H1 (cell line): ENCODE data around the gene UBE2E2. TPM values are rescaled to one million over a fixed set of nuclear protein-coding genes. Genes with fewer than 3 reads are reported as not detected.
"Not testable (repeated sequence)": the region's sequence is repeated elsewhere in the genome, so short reads cannot be mapped to it uniquely, and the experiment has no call there.

ENCODE experiments used
- CTCF ChIA-PET: fragments of 300-600 bp; sonication (Branson Sonifier 250); formaldehyde crosslinking; loops from one replicate; lab custom pipeline; 2021; ENCODE audit not compliant: partially characterized antibody; lab: Charles Lee
- POLR2A ChIA-PET: fragments of 300-600 bp; sonication (Branson Sonifier 250); formaldehyde crosslinking; loops from one replicate; lab custom pipeline; 2021; ENCODE audit warnings: inconsistent platforms; ENCODE audit not compliant: partially characterized antibody; lab: Charles Lee
- DNase-seq, 2 experiments: peaks; one replicate each; pipeline versions ENCODE4 v3.0.0 to v3.0.0-alpha.2; 2010 to 2022; ENCODE audit warnings: low spot score in 2 of 2, low read depth in 1 of 2, mixed read lengths in 1 of 2
- FAIRE-seq: peaks from 2 replicates; lab custom pipeline; 2011; peaks lifted over from hg19 to GRCh38; lab: Jason Lieb, UNC
- H2AFZ ChIP-seq: 2 replicates; pipeline ENCODE4 v1.8.1; 2012; ENCODE audit warnings: low read length, inconsistent platforms
- H2AK5ac ChIP-seq: 2 replicates; pipeline ENCODE4 v1.6.1; 2013; ENCODE audit warnings: low read depth, low read length
- H2BK120ac ChIP-seq: replicated peaks from 2 replicates; pipeline ENCODE3; 2013; ENCODE audit warnings: low read depth, low read length, inconsistent platforms
- H2BK12ac ChIP-seq: 2 replicates; pipeline ENCODE4 v1.6.1; 2013; ENCODE audit warnings: low read depth, low read length
- H2BK15ac ChIP-seq: 2 replicates; pipeline ENCODE4 v1.6.1; 2013; ENCODE audit warnings: low read length
- H2BK20ac ChIP-seq: 2 replicates; pipeline ENCODE4 v1.6.1; 2013; ENCODE audit warnings: low read length
- H2BK5ac ChIP-seq: 2 replicates; pipeline ENCODE4 v1.6.1; 2013; ENCODE audit warnings: low read depth, low read length
- H3K14ac ChIP-seq: 2 replicates; pipeline ENCODE4 v1.6.1; 2013; ENCODE audit warnings: inconsistent platforms; ENCODE audit not compliant: insufficient read length
- H3K18ac ChIP-seq: 2 replicates; pipeline ENCODE4 v1.6.1; 2013; ENCODE audit warnings: low read length; ENCODE audit errors: extremely low read depth
- H3K23ac ChIP-seq: 2 replicates; pipeline ENCODE4 v1.6.1; 2013; ENCODE audit warnings: inconsistent platforms; ENCODE audit not compliant: insufficient read length
- H3K23me2 ChIP-seq: 2 replicates; pipeline ENCODE4 v1.6.1; 2013; ENCODE audit warnings: low read depth, low read length
- H3K27ac ChIP-seq: 2 replicates; pipeline ENCODE4 v1.6.1; 2011; ENCODE audit warnings: low read depth, low read length, inconsistent platforms
- H3K27me3 ChIP-seq, 4 experiments: replicated peaks in 1 of 4; 1 replicate in 1 of 4; 2 replicates in 3 of 4; pipeline versions ENCODE4 v1.6.1 to v1.8.1; 2011 to 2013; ENCODE audit warnings: low read length in 3 of 4, mild to moderate bottlenecking in 3 of 4, inconsistent platforms in 2 of 4, mixed read lengths in 2 of 4, moderate library complexity in 1 of 4; ENCODE audit not compliant: control insufficient read depth in 3 of 4, insufficient read depth in 3 of 4; ENCODE audit errors: extremely low read depth in 1 of 4
- H3K36me3 ChIP-seq, 4 experiments: 2 replicates each; pipeline versions ENCODE4 v1.6.1 to v1.8.1; 2011 to 2013; ENCODE audit warnings: mild to moderate bottlenecking in 4 of 4, low read length in 3 of 4, moderate library complexity in 2 of 4, control low read depth in 1 of 4, inconsistent platforms in 1 of 4; ENCODE audit not compliant: insufficient read depth in 4 of 4, control insufficient read depth in 2 of 4
- H3K4ac ChIP-seq: replicated peaks from 2 replicates; pipeline ENCODE3; 2013; ENCODE audit warnings: low read length, low read depth, mixed read lengths, inconsistent platforms; ENCODE audit not compliant: insufficient read length
- H3K4me1 ChIP-seq, 4 experiments: replicated peaks in 1 of 4; 1 replicate in 1 of 4; 2 replicates in 3 of 4; pipeline versions ENCODE4 v1.6.1 to v1.8.1; 2011 to 2013; ENCODE audit warnings: low read length in 3 of 4, inconsistent platforms in 2 of 4, mixed read lengths in 1 of 4; ENCODE audit not compliant: insufficient read depth in 4 of 4, control insufficient read depth in 3 of 4
- H3K4me2 ChIP-seq, 2 experiments: 2 replicates each; pipeline versions ENCODE4 v1.6.1 to v1.8.1; 2011 to 2013; ENCODE audit warnings: low read depth in 2 of 2, low read length in 2 of 2, control low read depth in 1 of 2, inconsistent platforms in 1 of 2, mild to moderate bottlenecking in 1 of 2; ENCODE audit not compliant: insufficient read depth in 1 of 2
- H3K4me3 ChIP-seq, 4 experiments: fragments of 200-600, 300-600 bp in 1 of 4; sonication (generic), shearing (Covaris generic), sonication (Bioruptor Twin) in 1 of 4; 2 replicates each; pipeline versions ENCODE4 v1.5.1 to v1.8.1; 2011 to 2016; ENCODE audit warnings: low read length in 4 of 4, low read depth in 3 of 4, control low read depth in 2 of 4, inconsistent platforms in 2 of 4, mild to moderate bottlenecking in 2 of 4, mixed read lengths in 1 of 4, moderate library complexity in 1 of 4; ENCODE audit not compliant: insufficient read depth in 2 of 4; ENCODE audit errors: extremely low read depth in 1 of 4
- H3K56ac ChIP-seq: replicated peaks from 2 replicates; pipeline ENCODE3; 2013; ENCODE audit warnings: low read depth, mild to moderate bottlenecking, mixed read lengths, low read length, inconsistent platforms; ENCODE audit not compliant: insufficient read length
- H3K79me1 ChIP-seq: 2 replicates; pipeline ENCODE4 v1.6.1; 2013; ENCODE audit warnings: low read depth, low read length, control low read depth
- H3K79me2 ChIP-seq, 2 experiments: 2 replicates each; pipeline versions ENCODE4 v1.6.1 to v1.8.1; 2012 to 2013; ENCODE audit warnings: low read length in 2 of 2, mild to moderate bottlenecking in 2 of 2, inconsistent platforms in 1 of 2; ENCODE audit not compliant: insufficient read depth in 2 of 2, control insufficient read depth in 1 of 2
- H3K9ac ChIP-seq, 4 experiments: replicated peaks in 1 of 4; 1 replicate in 1 of 4; 2 replicates in 3 of 4; pipeline versions ENCODE4 v1.6.1 to v1.8.1; 2011 to 2013; ENCODE audit warnings: low read depth in 3 of 4, low read length in 3 of 4, control low read depth in 2 of 4, mild to moderate bottlenecking in 2 of 4, moderate library complexity in 2 of 4, inconsistent platforms in 1 of 4; ENCODE audit errors: extremely low read depth in 1 of 4
- H3K9me3 ChIP-seq, 2 experiments: 2 replicates each; pipeline versions ENCODE4 v1.6.1 to v1.8.1; 2012 to 2013; ENCODE audit warnings: mild to moderate bottlenecking in 2 of 2, moderate library complexity in 2 of 2, control low read depth in 1 of 2, inconsistent platforms in 1 of 2, low read depth in 1 of 2, low read length in 1 of 2, mixed read lengths in 1 of 2; ENCODE audit not compliant: insufficient read depth in 2 of 2
- H4K20me1 ChIP-seq, 2 experiments: replicated peaks in 1 of 2; 2 replicates each; pipeline versions ENCODE3 to v1.8.1; 2011 to 2013; ENCODE audit warnings: inconsistent platforms in 2 of 2, low read length in 2 of 2, mild to moderate bottlenecking in 1 of 2; ENCODE audit not compliant: insufficient read depth in 2 of 2, control insufficient read depth in 1 of 2
- H4K5ac ChIP-seq: 2 replicates; pipeline ENCODE4 v1.6.1; 2013; ENCODE audit warnings: low read length, low read depth, mixed read lengths, inconsistent platforms; ENCODE audit not compliant: insufficient read length
- H4K8ac ChIP-seq: 2 replicates; pipeline ENCODE4 v1.8.0; 2013; ENCODE audit warnings: mild to moderate bottlenecking, moderate library complexity, low read length, inconsistent platforms; ENCODE audit not compliant: insufficient read depth; ENCODE audit errors: extremely low read depth
- H4K91ac ChIP-seq: replicated peaks from 2 replicates; pipeline ENCODE3; 2013; ENCODE audit warnings: low read length, mixed read lengths, inconsistent platforms; ENCODE audit not compliant: insufficient read length
- WGBS, 2 experiments: shearing (Covaris generic) in 1 of 2; methylation state at CpG; one replicate each; pipeline versions ENCODE4 v1.1.6 to v1.1.7; 2013 to 2015; ENCODE audit warnings: low lambda C conversion rate in 2 of 2, mixed read lengths in 2 of 2, inconsistent platforms in 1 of 2, low coverage in 1 of 2, missing lambda C conversion rate in 1 of 2; ENCODE audit not compliant: insufficient replicate concordance in 2 of 2, insufficient coverage in 1 of 2, insufficient read length in 1 of 2; ENCODE audit errors: extremely low coverage in 1 of 2, missing lambda C conversion rate in 1 of 2; 5-methylcytosine and 5-hydroxymethylcytosine counted together
- polyA plus RNA-seq, 7 experiments: library from polyadenylated mRNA; depleted of rRNA in 3 of 7; stranded (reverse) in 5 of 7; unstranded in 2 of 7; fragments of >200 nt in 5 of 7; fragments of 200-250 nt in 2 of 7; gene quantifications; 1 replicate in 5 of 7; 2 replicates in 1 of 7; 4 replicates in 1 of 7; pipeline versions ENCODE4 v1.2.1 to v1.2.3, GENCODE V29; 2011 to 2013; ENCODE audit warnings: missing spikeins in 2 of 7, mixed read lengths in 2 of 7
- total RNA-seq: library from RNA; stranded (reverse); fragmentation: NEBNext Ultra II Directional; extraction: Animal tissue kit (Norgen Biotek cat#: 25700); gene quantifications from 2 replicates; pipeline ENCODE4 v1.2.1, GENCODE V29; 2021

Gene UBE2E2
- total and polyA plus RNA-seq, 2 of the 8 experiments (the other 6 are each of a cell fraction or from before 2014, with no cell fraction given), result 57.6 to 70.6 TPM

DNA sequence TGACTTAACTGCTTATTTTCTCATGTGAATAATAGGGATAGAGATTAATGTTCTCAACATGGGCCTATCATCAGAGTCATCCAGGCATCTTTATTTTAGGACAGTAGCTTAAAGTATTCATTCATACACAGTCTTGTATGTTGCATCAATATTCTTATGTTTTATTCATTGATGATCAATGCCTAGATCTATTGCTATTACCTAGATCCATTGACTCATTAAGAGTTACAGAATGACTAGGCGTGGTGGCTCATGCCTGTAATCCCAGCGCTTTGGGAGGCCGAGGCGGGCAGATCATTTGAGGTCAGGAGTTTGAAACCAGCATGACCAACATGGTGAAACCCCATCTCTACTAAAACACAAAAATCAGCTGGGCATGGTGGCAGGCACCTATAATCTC is 26.3 kb upstream of the UBE2E2 start:
- H3K4me2 ChIP-seq, H2BK120ac ChIP-seq, FAIRE-seq, H2BK20ac ChIP-seq, H3K23me2 ChIP-seq, H2AFZ ChIP-seq, H3K79me1 ChIP-seq, H3K36me3 ChIP-seq, H2BK15ac ChIP-seq, H4K20me1 ChIP-seq, H3K79me2 ChIP-seq, H3K56ac ChIP-seq, H3K9me3 ChIP-seq, H3K27ac ChIP-seq, H3K18ac ChIP-seq, H4K8ac ChIP-seq, H2BK12ac ChIP-seq, POLR2A ChIA-PET, H3K4ac ChIP-seq, H3K9ac ChIP-seq, H3K14ac ChIP-seq, H2BK5ac ChIP-seq, H4K5ac ChIP-seq, H4K91ac ChIP-seq, DNase-seq, H3K23ac ChIP-seq, H2AK5ac ChIP-seq, H3K4me1 ChIP-seq, CTCF ChIA-PET, H3K27me3 ChIP-seq, H3K4me3 ChIP-seq: not testable (repeated sequence)
- 97% methylated on average over 4 of the region's 4 CpGs; no CpG with 5 or more reads in 1 of the 2 experiments for WGBS, 2 experiments
